Breast epithelium (tissue), 3 donors: ENCODE measurements around the gene P2RX3.

Experiments used
- POLR2AphosphoS5 ChIP-seq, 3 donors: sonication (generic); formaldehyde crosslinking; IDR thresholded peaks; one replicate each; pipeline ENCODE4 v1.6.1; 2017; ENCODE audit warnings: antibody characterized with exemption in 3 of 3
- TF ChIP-seq, protein P1 (sequence below), 3 donors: fragments of 450-650 bp; IDR thresholded peaks; one replicate each; pipeline ENCODE4 v1.5.1; 2016 to 2017; ENCODE audit warnings: antibody characterized with exemption in 3 of 3, mild to moderate bottlenecking in 3 of 3, moderate library complexity in 3 of 3

DNA sequence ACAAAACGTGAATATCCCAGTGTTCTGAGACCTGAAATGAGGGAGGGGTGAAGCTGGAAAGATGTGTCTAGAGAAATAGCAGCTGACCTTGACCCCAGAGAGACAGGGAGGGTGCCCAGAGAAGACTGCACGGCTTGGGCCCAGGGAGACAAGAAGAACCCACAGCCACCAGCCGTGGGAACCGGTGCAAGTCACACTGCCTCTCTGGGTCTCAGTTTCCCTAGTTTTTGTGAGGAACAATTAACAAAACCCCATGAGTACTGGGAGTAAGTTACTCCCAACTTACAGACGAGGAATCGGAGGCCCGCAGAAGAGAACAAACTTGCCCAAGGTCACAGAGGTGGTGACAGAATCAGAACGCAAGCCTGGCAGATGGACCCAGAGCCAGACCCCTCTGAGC is 32.6 kb upstream of the P2RX3 start:
- TF ChIP-seq POLR2AphosphoS5 (IDR thresholded peaks at IDR 0.05): no peak
- TF ChIP-seq, protein P1, sequence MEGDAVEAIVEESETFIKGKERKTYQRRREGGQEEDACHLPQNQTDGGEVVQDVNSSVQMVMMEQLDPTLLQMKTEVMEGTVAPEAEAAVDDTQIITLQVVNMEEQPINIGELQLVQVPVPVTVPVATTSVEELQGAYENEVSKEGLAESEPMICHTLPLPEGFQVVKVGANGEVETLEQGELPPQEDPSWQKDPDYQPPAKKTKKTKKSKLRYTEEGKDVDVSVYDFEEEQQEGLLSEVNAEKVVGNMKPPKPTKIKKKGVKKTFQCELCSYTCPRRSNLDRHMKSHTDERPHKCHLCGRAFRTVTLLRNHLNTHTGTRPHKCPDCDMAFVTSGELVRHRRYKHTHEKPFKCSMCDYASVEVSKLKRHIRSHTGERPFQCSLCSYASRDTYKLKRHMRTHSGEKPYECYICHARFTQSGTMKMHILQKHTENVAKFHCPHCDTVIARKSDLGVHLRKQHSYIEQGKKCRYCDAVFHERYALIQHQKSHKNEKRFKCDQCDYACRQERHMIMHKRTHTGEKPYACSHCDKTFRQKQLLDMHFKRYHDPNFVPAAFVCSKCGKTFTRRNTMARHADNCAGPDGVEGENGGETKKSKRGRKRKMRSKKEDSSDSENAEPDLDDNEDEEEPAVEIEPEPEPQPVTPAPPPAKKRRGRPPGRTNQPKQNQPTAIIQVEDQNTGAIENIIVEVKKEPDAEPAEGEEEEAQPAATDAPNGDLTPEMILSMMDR (IDR thresholded peaks at IDR 0.05): no peak
